ENCODE results near the gene HCRT.
A peak's percentile ranks its signal among the peaks of the same experiment; 100 is the strongest.
"Not testable (repeated sequence)": the region's sequence is repeated elsewhere in the genome, so short reads cannot be mapped to it uniquely, and the experiment has no call there.

HCRT gene

DNA sequence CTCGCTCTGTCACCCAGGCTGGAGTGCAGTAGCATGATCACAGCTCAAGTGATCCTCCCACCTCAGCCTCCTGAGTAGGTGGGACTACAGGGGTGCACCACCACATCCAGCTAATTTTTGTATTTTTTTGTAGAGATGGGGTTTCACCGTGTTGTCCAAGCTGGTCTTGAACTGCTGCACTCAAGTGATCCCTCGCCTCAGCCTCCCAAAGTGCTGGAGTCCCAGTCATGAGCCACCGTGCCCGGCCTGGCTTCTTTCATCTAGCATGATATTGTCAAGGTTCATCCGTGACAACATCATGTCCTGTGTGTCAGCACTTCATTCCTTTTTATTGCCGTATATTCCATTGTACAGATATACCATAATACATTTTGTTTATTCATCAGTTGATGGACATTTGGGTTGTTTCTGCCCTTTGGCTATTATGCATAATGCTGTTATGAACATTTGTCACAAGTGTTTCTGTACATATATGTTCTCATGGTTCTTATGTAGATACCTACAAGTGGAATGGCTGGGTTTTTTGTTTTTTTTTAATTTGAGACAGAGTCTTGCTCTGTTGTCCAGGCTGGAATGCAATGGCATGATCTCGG, 12.4 kb upstream of the HCRT start:
- no peak for DNase-seq (ENCODE audit: low read depth)

DNA sequence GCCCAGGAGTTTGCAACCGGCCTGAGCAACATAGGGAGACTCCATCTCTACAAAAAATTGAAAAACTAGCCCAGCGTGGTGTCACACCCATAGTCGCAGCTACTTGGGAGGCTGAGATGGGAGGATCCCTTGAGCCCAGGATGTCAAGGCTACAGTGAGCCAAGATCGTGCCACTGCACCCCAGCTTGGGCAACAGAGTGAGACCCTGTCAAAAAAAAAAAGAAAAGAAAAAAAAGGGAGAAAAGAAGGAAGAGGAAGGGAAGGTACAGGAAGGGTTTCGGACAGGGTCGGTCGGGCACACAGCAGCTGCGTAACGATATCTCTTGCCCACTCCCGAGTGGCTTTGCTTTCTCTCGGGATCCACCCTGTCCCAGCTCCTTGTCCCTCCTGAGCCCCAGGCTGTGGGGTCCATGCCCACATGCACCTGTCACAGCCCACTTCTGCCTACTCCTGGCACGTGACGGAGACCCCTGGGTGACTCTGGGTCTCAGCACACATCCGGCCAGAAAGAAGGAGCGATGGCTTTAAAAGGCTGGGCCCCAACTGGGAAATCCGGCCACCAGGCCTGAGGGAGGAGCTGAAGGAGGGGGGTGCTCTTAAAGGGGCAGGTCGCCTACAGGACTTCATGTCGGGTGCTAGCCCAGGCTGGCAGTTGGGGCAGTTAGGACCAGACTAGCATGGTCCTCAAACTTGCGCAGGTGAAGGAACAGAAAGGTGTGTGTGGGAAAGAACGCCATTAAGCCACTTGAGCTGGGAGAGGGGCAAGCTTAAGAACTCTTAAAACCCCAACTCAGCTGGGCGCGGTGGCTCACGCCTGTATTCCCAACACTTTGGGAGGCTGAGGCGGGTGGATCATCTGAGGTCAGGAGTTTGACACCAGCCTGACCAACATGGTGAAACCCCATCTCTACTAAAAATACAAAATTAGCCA, 9.0 kb upstream of the HCRT start, which contains the start of gene GHDC:
GHDC (minus strand) TSS at position 526 of the 931 bp plus-strand sequence. CDS start 913 bp downstream, outside the sequence.
- DNase-seq (ENCODE audit: low read depth), result peak; percentile 60

DNA sequence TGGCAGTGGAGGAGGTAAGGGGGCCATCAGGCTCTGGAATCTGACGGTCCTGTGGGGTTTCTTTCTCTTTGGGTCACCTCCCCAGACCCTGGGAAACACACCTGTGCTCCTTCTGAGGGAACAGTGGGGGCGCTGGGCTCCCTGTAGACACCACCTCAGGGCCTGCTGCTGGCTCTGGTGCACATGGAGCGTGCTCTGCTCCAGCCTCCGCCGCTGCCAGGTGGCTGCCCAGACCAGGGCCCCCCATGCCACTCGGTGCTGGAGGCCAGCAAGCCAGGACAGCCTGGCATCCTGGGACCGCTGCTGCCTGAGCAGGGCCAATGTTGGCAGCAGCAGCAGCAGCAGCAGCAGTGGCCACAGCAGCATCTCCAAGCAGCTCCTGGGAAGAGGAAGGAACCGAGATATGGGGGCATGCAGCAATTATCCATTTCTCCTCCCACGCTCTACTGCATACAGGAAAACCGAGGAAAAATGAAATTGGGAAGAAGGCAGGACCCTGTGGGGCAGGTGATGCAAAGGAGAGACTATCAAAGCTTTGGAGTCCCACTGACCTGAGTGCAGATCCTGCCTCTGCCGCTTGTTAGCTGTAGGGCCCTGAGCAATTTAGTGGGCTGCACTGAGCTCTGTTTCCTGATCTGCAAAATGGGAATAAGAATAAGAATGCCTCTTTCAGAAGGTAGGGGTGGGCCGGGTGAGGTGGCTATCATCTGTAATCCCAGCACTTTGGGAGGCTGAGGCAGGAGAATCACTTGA, 8.1 kb upstream of the HCRT start:
- DNase-seq (ENCODE audit: low read depth), result no peak

DNA sequence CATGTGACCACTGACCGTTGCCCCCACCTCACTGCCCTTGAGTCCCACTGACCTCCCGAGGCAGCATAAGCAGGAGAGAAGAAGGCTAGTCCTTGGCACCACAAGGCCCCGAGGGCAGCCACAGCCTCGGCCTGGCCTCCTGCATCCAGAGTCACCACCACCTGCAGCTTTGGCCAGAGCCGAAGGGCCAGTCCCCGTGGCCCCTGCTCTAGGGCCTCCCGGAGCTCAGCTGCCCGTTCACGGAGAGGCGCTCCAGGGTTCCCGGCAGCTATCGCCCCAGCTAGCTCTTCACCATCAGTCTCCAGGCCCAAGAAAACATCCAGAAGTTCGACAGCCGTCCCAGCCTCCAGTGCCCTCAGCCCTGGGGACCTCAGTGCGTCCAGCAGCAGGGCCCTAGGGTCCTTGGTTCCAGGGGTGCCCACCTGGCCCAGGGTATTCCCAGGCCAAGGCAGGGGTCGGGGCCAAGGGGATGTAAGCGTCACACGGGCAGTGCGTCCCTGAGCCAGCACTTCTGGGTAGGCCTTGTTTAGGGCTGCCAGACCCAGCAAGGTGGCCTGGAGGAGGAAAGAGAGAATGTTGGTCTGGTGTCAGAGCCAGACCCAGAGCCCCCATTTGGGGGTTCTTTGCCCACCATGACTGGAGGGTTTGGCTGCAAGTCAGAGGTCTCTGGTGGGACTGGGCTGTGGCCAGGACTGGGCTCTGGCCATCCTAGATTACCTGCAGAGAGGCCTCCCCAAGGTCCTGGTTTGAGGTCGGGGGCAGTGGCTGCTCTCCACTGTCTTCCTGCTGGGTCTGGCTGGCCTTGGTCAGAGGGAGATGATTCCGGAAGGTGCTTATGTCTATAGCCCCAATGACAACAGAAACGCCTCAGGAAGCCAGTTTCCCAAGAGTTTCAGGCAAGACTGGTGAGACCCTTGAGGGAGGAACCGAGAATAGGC, 7.2 kb upstream of the HCRT start:
- DNase-seq (ENCODE audit: low read depth), result no peak

DNA sequence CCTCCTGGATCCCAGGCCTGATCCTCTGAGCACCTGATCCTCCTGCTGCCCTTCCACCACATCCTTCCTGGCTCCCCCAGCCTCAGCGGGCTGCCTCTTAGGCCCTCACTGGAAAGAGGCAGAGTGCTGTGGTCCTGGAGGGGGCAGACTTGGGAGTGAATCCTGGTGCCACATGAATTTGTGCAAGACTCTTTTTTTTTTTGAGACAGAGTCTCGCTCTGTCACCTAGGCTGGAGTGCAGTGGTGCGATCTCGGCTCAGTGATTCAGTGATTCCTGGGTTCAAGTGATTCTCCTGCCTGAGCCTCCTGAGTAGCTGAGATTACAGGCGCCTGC, 6.0 kb upstream of the HCRT start:
- DNase-seq (ENCODE audit: low read depth), result no peak

DNA sequence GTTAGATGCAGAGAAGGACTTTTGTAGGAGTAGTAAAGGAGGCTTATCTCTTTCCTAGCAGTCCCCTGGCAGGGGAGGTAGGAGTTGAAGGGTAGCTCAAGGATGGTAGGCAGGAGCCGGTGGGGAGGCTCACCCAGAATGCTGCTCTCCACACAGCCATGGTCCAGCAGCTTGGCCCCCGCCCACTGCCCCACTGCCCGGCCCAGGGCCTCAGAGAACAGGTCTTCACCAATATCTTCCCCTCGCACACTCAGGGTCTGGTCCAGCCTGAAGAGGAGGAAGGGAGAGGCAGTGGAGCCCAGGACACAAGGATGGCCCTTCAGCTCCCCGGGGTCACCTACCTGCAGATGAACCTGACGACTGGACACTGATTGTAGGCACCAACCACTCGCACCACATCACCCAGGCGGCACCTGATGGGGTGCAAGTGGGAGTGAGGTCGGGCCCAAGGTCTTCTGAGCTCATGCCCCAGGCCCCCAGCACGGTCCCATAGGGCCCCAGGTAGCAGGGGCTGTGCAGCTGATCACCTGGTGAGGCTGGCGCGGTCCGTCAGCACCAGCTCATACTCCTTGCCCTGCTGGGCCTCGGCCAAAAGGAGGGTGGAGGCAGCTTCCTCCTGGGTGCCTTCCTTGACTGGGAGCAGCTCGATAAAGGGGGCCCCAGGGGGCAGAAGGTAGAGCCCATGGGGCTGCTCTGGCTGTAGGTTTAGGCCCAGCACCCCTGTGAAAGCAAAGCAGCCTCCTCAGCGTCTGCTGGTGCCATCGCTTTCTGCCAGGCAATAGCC, 5.4 kb upstream of the HCRT start:
- no peak for DNase-seq (ENCODE audit: low read depth)

DNA sequence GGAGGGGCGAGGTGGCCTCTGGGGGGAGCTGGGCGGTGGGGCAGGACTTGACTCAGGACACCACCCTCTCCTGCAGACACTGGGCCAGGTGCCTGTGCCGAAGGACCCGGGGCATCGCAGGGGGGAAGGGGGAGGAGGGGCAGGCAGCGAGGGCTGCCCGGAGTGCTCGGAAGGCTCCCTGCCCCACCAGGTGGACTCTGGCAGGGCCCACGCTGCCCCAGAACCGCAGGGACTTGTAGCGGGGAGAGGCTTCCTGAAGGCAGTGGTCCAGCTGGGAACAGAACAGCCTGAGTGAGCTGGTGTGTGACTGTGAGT, 4.4 kb upstream of the HCRT start:
- no peak for DNase-seq (ENCODE audit: low read depth)

DNA sequence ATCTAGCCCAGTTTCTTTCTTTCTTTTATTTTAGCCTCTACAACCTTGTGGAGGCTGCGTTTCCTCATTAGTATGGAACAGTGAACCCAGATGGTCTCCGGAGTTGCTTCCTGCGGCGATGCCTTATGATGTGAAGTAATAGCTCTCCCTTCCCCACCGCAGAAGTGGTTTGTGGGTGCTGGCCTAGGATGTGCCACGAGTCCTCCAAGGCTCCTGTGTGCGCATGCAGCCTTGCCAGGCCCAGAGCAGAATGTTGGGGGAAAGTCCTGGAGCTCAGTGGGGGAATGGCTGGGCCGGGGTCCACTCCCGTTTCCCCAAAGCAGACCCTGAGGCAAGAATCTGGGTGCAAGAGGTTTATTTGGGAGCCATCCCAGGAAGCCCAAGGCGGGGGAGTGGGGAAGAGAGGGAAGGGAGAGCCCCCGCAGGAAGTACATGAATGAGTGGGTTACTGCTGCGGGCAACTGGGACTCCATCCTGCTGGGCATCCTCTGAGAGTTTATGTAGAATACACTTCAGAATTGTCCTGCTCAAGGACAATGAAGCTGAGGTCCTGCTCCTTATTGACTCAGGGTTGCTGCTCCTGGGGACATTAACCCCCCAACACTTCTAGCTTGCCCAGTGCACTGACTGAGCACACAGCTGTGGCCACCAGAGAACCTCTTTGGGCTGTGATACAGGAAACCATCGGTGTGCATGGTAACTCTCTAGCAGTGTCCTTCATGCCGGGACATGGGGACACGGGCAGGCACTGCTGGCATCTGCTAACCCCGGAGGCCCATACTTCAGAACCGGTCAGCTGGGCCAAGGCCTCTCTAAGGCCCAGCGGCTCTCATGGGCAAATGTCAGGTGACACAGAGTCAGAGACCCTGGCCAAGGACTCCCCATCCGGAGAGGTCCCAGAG, 3.7 kb upstream of the HCRT start:
- DNase-seq (ENCODE audit: low read depth), result no peak

DNA sequence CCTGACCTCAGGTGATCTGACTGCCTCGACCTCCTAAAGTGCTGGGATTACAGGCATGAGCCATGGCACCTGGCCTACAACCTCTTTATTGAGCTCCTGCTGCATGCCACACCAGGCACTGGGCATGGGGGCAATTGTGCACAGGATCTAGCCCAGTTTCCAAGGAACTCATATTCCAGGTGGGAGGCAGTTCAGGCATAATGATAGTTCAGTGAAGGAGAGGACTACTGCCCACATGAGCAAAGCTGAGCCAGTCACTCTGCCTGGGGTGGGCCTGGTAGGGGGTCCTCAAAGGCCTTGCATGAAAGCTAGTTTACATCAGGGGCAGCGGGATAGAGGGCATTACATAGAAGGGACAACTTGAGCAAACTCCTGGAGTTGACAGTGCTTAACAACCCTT, 2.6 kb upstream of the HCRT start:
- no peak for DNase-seq (ENCODE audit: low read depth)

DNA sequence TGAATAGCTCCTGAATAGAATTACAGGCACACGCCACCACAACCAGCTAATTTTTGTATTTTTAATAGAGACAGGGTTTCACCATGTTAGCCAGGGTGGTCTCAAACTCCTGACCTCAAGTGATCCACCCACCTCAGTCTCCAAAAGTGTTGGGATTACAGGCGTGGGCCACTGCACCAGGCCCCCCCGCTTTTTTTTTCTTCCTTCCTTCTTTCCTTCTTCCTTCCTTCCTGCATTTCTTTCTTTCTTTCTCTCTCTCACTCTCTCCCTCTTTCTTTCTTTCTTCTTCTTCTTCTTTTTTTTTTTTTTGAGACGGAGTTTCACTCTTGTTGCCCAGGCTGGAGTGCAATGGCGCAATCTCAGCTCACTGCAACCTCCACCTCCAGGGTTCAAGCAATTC, 939 bp upstream of the HCRT start:
- DNase-seq (ENCODE audit: low read depth), result not testable (repeated sequence)

DNA sequence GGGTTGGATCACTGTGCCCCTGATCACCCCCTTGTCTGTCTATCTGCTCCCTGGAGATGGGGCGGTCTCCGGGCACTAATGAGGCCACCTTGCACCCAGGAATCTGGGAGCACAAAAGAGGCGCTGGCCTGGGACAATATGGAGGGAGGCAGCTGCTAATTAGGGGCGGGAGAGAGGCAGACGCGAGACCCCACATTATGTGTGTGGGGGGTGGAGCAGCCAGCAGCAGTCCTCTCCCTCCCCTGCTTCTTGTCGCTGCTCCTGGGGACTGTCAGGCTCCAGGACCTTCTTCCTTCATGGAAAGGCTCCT, 324 bp upstream of the HCRT start:
- no peak for DNase-seq (ENCODE audit: low read depth)

DNA sequence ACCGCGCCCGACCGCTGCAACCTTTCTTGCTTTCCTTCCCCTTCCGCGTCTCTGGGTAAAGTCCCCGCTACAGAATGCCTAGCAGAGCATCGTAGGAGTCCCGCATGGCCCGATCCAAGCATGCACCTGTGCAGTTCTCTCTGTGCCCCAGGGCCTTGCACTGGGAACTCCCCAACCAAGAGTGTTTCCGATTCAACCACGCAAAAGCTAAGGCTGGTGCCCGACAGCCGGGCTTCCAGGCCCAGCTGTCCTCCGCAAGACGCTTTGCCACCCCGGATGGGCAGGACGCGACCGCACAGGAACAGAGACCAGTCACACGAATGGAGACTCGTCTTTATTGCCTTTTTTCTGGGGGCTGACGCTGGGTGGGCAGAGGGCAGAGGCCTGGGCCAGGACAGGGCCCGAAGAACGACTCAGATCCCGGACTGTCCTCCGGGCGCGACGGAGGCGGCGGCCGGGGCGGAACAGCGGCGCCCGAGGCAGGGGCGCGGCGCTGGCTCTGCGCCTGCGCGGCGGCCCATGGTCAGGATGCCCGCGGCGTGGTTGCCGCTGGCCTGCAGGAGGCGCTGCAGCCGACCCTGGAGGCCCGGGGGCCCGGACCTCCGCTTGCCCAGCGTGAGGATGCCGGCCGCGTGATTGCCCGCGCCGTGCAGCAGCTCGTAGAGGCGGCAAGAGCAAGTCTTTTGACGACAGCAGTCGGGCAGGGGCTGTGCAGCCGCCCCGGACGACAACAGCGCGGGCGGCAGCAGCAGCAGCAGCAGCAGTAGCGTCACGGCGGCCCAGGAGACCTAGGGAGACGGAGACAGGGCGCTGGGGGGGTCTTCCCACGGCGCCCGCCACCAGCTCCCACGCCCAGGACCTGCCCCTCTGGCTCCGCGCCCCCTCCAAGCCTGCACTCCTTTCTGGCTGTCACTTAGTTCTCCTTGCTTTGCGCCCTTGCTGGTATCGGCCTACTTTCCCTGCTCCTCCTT, 1.2 kb downstream of the HCRT start:
- DNase-seq (ENCODE audit: low read depth), result peak; percentile 38

DNA sequence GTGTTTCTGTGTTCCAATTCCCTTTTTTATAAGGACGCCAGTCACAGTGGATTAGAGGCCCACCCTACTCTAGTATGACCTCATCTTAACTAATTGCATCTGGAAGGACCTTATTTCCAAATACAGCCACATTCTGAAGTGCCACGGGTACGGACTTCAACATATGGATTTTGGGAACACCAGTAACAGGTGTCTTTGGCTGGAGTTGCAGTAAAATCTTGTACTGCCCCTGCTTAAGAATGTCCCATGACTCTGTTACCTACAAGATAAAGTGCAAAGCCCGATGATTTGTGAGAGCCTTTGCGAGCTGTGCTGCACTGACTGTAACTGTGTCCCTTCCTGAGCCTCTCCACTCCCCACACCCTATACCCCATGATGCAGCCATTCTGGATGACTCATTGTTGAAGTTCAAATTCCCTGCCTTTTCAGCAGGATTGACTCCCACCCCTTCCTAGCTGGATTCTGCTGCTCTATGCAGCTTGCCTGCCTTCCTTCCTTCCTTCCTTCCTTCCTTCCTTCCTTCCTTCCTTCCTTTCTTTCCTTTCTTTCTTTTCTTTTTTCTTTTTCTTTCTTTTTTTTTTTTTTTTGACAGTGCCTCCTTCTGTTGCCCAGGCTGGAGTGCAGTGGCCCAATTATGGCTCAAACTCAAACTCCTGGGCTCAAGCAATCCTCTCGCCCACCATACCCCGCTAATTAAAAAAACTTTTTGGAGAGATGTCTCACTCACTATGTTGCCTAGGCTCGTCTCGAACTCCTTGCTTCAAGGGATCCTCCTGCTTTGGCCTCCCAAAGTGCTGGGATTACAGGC, 2.1 kb downstream of the HCRT start:
- no peak for DNase-seq (ENCODE audit: low read depth)

DNA sequence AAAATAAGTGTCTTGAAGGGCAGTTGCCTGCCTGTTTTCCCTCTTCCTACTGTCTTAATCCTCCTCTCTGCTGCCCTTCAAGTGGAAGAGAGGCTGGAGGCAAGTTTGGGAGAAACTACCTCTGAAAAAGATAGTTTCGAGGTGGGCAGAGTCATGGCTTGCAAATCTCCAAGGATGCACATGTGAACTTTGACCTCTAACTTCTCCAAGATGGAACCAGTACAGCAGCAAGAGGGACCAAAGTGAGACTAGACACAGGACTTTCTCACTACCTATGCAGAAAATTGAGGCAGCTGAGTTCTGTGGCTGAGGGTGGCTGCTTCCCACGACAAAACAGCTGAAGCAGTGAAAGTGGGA, 3.4 kb downstream of the HCRT start:
- no peak for DNase-seq (ENCODE audit: low read depth)

DNA sequence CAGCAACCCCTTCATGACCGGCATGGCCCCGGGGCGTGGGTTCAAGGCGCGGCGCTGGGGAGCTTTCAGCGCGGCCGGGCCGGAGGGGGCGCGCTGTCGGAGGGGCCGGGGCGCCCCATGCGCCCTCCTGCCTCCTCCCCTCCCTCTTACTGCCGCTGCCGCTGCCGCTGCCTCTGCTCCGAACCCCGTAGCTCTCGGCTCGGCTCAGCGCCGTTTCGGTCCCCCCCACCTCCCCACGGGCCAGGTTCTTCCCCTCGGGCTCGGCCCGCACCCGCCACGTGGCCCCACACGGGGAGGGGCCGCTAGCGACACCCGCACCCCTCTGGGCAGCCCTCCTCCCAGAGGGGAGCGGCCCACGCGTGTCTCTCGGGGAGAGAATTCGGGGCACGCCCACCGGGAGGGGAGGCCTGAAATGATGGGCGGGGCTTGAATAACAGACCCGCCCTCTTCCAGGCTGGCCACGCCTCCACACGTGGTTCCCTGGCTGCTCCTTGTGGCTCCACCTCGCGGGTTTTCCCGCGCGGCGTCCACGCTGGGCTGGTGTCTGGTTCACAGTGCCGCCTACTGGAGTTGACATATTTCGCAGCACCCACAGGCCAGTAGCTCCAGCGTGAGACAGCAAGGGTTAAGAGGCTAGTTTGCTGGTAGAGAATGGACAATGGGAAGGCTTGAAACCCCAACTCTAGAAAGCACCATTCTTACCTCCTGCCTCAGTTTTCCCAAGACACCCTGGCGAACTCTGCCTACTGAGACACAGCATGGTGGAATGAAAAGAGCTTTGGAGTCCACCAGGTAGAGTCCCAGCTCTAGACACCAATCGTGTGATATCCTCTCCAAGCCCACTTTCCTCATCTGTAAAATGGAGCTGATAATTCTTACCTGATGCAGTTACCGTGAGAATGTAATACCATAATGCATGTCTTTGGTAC, 4.1 kb downstream of the HCRT start, which contains the start of gene KCNH4:
KCNH4 (minus strand) TSS at position 221 of the 929 bp plus-strand sequence; CDS start at position 24, 197 bp downstream.
- peak; percentile 56 for DNase-seq (ENCODE audit: low read depth)

DNA sequence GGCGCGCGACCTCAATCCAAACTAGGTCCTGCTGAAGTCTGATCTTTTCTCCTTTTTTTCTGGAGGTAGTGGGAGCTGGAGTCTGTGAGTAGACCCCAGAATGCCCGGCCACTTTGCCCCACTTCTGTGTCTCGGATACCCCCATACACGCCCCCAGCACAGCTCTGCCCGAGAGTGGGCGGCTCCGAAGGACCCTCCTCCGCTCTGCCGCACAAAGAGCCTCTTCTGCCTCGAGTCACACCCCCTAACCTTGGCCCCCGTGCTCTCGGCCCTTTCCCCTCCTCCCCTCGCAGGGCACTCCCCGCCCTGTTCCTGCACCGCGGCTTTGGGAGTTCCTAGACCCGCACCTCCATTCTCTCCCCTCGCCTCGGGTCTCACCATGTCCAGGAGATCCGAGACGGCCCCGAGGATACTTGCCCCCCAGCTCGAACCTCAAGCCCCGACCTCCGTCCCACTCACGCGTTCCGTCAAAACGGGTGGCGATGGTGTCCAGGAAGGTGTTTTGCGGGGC, 4.8 kb downstream of the HCRT start:
- no peak for DNase-seq (ENCODE audit: low read depth)

DNA sequence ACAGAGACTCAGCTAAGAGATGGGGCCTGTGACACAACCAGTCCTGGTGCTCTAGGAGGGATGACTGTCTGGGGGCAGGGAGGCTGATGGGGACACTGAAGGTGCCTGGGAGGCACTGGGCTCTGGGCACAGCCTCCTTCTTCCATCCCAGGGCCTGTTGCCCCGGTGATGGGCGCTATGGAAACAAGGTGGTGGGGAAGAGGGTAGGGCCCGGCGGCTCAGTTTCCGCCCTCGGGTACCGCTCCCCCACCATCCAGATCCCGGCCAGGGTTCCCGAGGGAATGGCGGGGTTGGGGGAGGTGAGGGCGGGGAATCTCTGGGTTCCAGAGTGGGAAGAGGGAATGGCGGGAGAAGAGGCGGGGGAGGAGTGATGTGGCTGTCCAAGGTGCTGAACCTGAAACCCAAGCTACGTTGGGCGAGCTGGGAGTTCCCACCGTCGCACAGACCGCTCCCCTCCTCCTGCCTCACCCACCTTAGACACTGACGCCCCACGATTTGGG, 5.3 kb downstream of the HCRT start:
- DNase-seq (ENCODE audit: low read depth), result no peak

Measured in stimulated activated CD8-positive, alpha-beta memory T cell treated with anti-CD3 and anti-CD28 coated beads, Interleukin-15, amount 100 ng/mL, for 1 hour (primary cell).